Activated CD8-positive, alpha-beta memory T cell treated with anti-CD3 and anti-CD28 coated beads, Interleukin-2, amount 50 U/mL, for 1 hour (primary cell): ENCODE measurements around the gene MB.
"Not testable (repeated sequence)": the region's sequence is repeated elsewhere in the genome, so short reads cannot be mapped to it uniquely, and the experiment has no call there.

ENCODE experiments used
- DNase-seq: peaks from one replicate; pipeline ENCODE4 v3.0.0-alpha.2; 2020; ENCODE audit errors: extremely low read depth

Gene MB

GRCh38 chr22:35638001-35638400, 20.9 kb upstream of the MB start:
- no peak for DNase-seq

DNA sequence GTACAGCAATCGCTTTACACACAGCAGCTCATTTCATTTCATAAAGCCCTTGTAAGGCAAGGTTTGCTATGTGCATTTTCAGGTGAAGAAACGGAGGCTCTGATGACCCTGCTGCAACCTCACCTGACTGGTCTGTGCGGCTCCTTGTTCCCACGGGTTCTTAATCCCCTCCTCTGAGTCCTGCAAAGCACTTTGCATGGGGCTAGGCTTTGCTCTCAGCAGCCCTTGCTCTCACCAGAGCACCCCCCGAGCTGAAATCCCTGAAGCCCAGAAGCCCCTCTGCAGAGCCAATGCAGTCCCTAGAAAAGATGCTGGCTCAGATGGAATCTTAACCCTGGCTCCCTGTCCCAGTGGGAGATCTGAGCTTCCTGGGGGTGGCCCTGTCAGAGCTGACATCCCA, 20.1 kb upstream of the MB start:
- DNase-seq, result no peak

DNA sequence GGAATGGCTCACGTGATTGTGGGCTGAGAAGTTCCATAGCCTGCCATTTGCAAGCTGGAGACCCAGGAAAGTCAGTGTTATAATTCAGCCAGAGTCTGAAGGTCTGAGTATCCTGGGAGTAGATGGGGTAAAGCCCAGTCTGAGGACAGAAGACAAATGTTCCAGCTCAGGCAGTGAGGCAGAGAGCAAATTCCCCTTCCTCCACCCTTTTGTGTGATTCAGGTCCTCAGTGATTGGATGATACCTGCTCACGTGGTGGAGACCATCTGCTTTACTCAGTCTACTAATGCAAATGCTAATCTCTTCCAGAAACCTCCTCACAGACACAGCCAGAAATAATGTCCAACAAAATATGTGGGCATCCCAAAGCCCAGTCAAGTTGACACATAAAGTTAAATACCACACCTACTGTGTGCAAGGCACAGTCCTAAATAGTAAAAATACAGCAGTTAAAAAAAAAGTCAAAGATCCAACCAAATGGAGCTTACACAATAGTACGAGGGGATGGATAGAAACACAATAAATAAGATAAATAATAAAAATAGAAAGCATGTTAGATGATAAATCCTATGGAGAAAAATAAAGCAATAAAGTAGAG, 17.9 kb upstream of the MB start:
- DNase-seq, result no peak

DNA sequence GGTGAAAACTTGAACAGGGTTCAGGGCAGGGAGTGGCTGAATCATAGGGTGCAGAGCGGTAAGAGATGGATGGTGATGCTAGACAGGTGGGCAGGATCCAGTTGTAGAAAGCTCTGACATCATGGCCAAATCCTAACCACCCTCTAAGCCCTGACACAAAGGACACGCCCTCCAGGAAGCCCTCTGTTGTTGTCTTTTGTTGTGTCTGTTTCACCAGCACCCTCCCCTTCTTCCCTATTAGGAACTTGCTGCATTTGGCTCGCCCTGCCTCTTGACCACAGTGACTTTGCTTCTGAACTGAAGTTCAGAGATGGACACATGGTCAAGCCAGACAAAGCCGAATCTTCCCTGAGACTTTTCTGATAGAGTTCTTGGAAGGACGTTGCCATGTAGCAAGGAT, 16.9 kb upstream of the MB start:
- DNase-seq, result no peak

GRCh38 chr22:35633520-35633919, 16.4 kb upstream of the MB start:
- DNase-seq, result no peak

GRCh38 chr22:35632935-35633334, 15.8 kb upstream of the MB start:
- DNase-seq, result no peak

GRCh38 chr22:35631597-35631996, 14.5 kb upstream of the MB start:
- no peak for DNase-seq

DNA sequence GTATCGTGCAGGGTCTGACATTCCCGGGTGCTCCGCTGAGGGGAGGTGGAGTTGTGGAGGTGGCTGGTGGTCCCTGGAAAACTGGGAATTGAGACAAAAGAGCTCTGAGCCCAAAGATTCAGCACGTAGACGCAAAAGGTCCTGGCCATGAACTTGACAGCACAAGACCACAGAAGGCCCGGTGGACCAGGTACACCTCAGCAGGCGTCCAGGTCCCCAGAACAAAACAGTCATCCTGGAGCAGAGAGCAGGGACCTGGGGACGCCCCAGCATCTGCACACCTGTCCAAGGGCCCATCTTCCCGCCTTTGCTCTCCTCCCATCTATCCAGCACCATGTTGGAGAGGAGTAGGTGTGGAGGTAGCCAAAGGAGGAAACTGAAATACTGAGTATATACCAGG, 13.8 kb upstream of the MB start:
- no peak for DNase-seq

GRCh38 chr22:35630387-35630793, 13.3 kb upstream of the MB start:
- DNase-seq, result no peak

DNA sequence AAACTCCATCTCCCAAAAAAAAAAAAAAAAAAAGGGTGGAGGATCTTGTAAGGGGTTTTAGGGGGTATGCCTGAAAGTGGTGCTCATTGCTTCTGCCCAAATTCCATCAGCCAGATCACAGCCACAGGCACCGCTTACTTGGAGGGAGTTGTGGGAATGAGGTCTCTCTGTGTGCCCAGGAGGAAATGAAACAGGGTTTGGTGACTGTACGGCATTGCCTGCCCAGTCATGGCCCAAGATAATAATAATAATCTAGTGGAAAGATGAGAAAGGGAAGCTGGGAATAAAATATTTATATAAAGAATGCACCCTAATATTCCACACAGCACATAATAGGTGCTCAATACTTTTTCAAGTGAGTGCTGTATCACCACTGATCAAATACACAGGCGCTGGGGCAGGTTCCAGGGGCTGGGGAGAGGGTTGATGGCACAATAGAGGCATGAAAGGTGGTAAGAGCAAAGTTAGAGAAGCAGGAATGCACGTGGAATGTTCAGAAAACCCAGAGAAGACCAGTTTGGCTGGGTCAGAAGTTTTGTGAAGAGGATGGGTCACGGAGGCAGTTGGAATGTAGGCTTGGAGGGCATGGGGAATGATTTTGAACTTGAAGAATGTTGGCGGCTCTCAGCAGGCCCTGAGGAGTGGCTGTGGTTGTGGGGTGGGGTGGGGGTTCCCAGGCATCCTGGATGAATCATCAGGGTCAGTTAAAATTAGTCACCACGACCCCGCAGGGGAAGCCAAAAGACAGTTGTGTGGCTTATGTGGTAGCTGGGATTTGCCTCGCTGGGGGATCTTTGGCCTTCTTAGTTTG, 12.5 kb upstream of the MB start:
- no peak for DNase-seq

DNA sequence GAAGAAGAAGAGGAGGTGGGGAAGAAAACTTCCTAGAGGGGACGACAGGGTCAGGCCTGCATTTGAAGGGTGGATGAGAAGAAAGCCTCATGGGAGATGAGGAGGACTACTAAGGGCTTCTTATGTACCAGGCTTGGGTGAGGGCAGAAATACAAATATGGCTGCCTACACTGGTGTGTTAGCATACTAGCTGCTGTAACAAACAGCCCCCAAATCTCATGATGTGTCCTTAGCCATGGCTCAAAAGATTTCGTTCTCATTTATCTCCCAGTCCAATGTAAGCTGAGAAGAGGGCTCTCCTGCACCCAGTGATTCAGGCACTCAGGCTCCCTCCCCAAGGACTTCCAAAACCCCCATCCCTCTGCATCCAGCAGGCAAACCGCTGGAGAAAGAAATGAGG, 11.6 kb upstream of the MB start:
- no peak for DNase-seq

GRCh38 chr22:35627267-35628041, 10.3 kb upstream of the MB start:
- no peak for DNase-seq

GRCh38 chr22:35625763-35626432, 8.8 kb upstream of the MB start:
- DNase-seq, result no peak

DNA sequence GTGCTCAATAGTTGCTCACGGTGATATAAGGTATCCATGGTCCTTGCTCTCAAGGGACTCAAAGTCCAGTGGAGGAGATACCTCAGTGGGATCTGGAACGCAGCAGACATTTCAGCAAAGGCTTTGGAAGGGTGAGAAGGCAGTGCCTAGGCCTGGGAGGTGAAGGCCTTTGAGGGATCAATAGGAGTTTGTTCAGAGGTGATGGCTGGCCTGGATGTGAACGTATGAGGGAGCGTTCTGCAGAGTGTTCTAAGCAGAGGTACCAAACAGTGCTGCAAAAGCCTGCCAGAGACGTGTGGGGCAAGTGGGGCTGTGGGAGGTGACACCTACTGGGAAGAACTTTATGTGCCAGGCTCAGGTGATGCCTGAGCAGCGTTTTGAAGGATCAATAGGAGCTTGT, 7.4 kb upstream of the MB start:
- DNase-seq, result no peak

DNA sequence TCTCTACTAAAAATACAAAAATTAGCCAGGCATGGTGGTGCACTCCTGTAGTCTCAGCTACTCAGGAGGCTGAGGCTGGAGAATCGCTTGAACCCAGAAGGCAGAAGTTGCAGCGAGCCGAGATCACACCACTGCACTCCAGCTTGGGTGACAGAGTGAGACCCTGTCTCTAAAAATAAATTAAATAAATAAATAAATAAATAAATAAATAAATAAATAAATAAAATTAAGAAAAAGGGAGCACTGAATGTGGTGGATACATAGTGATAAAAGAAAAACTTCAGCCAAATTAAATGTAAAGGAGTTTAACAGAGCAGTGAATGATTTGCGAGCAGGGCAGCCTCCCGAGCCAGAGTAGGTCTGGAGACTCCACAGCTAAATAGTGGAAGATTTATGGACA, 6.8 kb upstream of the MB start:
- DNase-seq, result not testable (repeated sequence)

DNA sequence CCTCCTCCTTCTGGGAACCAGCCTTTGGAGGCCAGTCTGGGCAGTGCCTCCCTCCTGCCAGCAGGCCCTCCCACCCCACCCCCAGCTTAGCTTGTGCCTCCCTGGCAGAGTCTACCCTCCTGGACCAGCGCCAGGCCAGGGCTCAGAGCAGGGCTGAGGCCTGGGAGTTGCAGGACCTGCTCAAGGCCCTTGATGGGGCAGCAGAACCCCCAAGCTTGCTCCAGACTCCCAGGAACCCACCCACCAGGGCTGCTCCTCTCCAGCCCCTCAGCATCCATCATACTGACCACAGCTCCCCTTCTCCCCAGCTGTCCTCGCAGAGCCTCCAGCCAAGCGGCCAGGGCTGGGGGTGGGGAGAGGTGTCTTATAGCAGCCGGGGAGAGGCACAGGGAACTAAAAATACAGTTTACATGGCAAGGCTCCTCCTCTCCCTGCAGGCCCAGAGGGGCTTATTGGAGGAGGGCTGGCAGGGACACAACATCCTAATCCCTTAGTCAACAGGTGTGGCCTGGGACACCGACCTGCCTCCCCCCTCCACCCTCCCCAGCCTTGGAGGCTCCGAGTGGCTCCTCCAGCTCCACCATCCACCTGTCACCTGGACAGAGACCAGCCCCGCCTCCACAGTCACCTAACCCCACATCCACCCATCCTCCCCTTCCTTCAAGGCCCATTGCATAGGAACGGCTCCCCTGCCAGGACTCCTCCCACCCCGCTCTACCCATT, 5.2 kb upstream of the MB start:
- no peak for DNase-seq

DNA sequence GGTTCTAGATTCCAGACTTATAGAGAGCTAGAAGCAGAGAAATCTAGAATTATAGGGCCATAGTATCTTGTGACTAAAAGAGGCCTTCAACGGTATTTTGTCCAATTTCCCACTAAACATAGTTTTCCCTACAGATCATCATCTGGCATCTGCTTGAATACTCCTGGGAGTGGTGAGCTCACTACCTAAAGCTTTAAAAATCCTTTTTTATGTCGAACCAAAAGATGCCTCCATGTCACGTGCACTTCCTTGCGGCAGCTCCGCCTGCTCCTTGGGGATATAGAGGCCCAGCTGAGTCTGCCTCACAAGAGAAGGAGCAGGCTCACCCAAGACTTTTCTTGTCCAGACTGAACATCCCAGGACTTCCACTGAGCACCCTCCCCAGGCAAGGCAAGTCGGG, 4.3 kb upstream of the MB start:
- DNase-seq, result no peak

DNA sequence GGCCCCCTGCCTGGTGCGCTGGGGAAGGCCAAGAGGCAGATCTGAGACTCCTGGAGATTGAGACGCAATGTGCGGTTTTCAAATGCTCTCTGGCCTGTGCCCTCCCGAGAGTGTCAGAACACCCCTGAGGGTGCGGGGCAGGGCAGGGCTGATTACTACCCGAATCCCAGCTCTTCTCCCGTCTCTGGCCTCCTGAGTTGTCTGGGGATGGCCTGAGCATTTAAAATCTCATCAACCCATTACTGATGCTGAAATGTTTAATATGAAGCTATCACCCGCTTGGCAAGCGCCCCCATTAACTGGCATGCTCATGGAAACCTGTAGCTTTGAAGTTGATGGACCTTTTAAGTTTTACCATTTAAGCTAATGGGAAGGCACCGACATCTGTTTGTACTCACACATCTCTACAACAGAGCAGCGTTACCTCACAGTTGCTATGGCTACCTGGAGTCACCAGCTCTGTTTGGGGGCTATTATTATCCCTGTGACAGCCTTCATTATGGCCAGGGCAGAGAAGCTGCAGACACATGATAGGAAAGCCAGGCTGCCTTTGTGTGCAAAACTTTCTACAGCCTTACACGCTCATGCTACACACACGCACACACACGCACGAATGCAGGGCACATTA, 3.6 kb upstream of the MB start:
- DNase-seq, result no peak

DNA sequence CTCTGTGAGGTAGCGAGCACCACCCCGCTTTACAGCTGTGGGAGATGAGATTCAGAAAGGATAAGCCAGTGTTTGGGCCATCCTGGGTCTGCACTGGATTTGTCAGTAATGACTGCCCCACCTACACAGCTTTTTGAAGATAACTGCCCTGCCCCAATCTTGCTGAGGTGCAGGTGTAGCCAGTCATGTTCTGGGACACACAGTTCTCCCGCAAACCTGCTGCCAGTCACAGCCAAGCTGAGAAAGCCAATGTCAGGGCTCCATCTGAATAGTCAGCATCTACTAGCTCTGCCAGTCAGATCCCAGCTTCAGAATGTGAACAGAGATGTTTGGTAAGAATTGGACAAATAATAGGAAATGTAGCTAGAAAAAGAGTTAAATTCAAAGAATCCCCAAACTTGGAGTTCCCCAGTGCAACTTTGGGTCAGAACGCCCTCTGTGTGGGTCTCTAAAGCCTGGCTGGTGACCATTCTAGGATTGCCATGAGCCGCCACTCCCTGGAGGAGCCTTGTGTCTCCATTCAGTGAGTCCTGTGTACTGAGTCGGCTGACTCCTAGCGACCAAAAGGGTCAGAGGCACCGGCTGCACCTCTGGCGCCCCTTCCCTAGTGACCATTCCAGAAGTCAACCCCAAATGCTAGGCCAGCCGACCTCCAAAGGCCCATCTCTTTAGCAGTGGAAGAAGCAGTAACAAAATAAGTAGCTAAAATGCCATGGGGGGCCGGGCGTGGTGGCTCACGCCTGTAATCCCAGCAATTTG, 2.4 kb upstream of the MB start:
- DNase-seq, result no peak

- no peak for DNase-seq
Observed at GRCh38 chr22:35618427-35619223, 1.5 kb upstream of the MB start.
